HG03521 (cell line): ENCODE results near the gene SPEM3.

Source experiments
- ATAC-seq: cut with Tn5 transposase; IDR thresholded peaks from one replicate; pipeline ENCODE4 v1.9.1; 2021; ENCODE audit warnings: mild to moderate bottlenecking, moderate library complexity; ENCODE audit not compliant: unreplicated experiment

SPEM3 gene

GRCh38 chr17:7428557-7428956 is at the start of gene SPEM3:
Gene SPEM3 (plus strand): TSS chr17:7428857. CDS start chr17:7428903, 46 bp downstream.
- no peak for ATAC-seq

GRCh38 chr17:7379134-7379533 is 49.5 kb upstream of the SPEM3 start:
- no peak for ATAC-seq

- ATAC-seq: no peak
Measured at GRCh38 chr17:7380321-7380720, 48.3 kb upstream of the SPEM3 start.

- ATAC-seq: no peak
Measured at GRCh38 chr17:7380855-7381683, 47.6 kb upstream of the SPEM3 start, which contains the start of gene TNK1. Gene TNK1 (plus strand): TSS chr17:7381089. CDS start chr17:7382927, 1,838 bp downstream.

GRCh38 chr17:7382901-7383300 is 45.8 kb upstream of the SPEM3 start:
- no peak for ATAC-seq

GRCh38 chr17:7383371-7383741 is 45.3 kb upstream of the SPEM3 start:
- no peak for ATAC-seq

- ATAC-seq: peak; percentile 70
Measured at GRCh38 chr17:7383742-7384488, 44.7 kb upstream of the SPEM3 start.

- no peak for ATAC-seq
Measured at GRCh38 chr17:7384489-7385081, 44.1 kb upstream of the SPEM3 start.

GRCh38 chr17:7388856-7389255 is 39.8 kb upstream of the SPEM3 start:
- no peak for ATAC-seq

GRCh38 chr17:7389924-7390910 is 38.4 kb upstream of the SPEM3 start:
- no peak for ATAC-seq

GRCh38 chr17:7391307-7391706 is 37.4 kb upstream of the SPEM3 start:
- no peak for ATAC-seq

- no peak for ATAC-seq
Measured at GRCh38 chr17:7392696-7393612, 35.7 kb upstream of the SPEM3 start.

- peak; percentile 25 for ATAC-seq
Measured at GRCh38 chr17:7393613-7394451, 34.8 kb upstream of the SPEM3 start.

GRCh38 chr17:7394452-7395191 is 34.0 kb upstream of the SPEM3 start, which contains the start of gene PLSCR3:
Gene PLSCR3 (minus strand): TSS chr17:7394525. CDS start chr17:7394110, 415 bp downstream.
- peak; percentile 74 for ATAC-seq

- ATAC-seq: no peak
Measured at GRCh38 chr17:7396147-7396546, 32.5 kb upstream of the SPEM3 start.

GRCh38 chr17:7398612-7399011 is 30.0 kb upstream of the SPEM3 start:
- no peak for ATAC-seq

- ATAC-seq: no peak
Measured at GRCh38 chr17:7403043-7403726, 25.5 kb upstream of the SPEM3 start.
